Measurements from ENCODE around the gene UBAP1.
"Not testable (repeated sequence)": the region's sequence is repeated elsewhere in the genome, so short reads cannot be mapped to it uniquely, and the experiment has no call there.

Gene UBAP1

GRCh38 chr9:34178436-34179212 is at the start of gene UBAP1:
TSS of gene UBAP1 (plus strand) at chr9:34179043. CDS start at chr9:34220915, 41,872 bp downstream.
- peak; percentile 99 for DNase-seq

- DNase-seq = no peak
These were observed 47.3 kb upstream of the UBAP1 start for GRCh38 chr9:34131571-34131970.

GRCh38 chr9:34133436-34133949 is 45.4 kb upstream of the UBAP1 start:
- no peak for DNase-seq

GRCh38 chr9:34134521-34134920 is 44.3 kb upstream of the UBAP1 start:
- DNase-seq = no peak

GRCh38 chr9:34138644-34139043 is 40.2 kb upstream of the UBAP1 start:
- DNase-seq = not testable (repeated sequence)

- peak; percentile 98 for DNase-seq
These were observed 39.2 kb upstream of the UBAP1 start for GRCh38 chr9:34139477-34140146.

- DNase-seq = no peak
These were observed 38.0 kb upstream of the UBAP1 start for GRCh38 chr9:34140853-34141252.

GRCh38 chr9:34143116-34143515 is 35.7 kb upstream of the UBAP1 start:
- DNase-seq = no peak

GRCh38 chr9:34145165-34145564 is 33.7 kb upstream of the UBAP1 start:
- DNase-seq = no peak

- peak; percentile 63 for DNase-seq
These were observed 27.4 kb upstream of the UBAP1 start for GRCh38 chr9:34151398-34151797.

GRCh38 chr9:34154057-34154456 is 24.8 kb upstream of the UBAP1 start:
- no peak for DNase-seq

GRCh38 chr9:34157318-34157717 is 21.5 kb upstream of the UBAP1 start:
- no peak for DNase-seq

GRCh38 chr9:34157898-34158297 is 20.9 kb upstream of the UBAP1 start:
- no peak for DNase-seq

GRCh38 chr9:34158362-34158869 is 20.4 kb upstream of the UBAP1 start:
- peak; percentile 80 for DNase-seq

GRCh38 chr9:34163434-34163833 is 15.4 kb upstream of the UBAP1 start:
- DNase-seq = no peak

GRCh38 chr9:34169125-34169524 is 9.7 kb upstream of the UBAP1 start:
- no peak for DNase-seq

GRCh38 chr9:34170237-34170991 is 8.4 kb upstream of the UBAP1 start:
- no peak for DNase-seq

- peak; percentile 78 for DNase-seq
These were observed 6.9 kb upstream of the UBAP1 start for GRCh38 chr9:34171753-34172535.

GRCh38 chr9:34176089-34176488 is 2.8 kb upstream of the UBAP1 start:
- no peak for DNase-seq

- no peak for DNase-seq
These were observed 1.0 kb upstream of the UBAP1 start for GRCh38 chr9:34177593-34178435.
